Karpas-422 (cell line): ENCODE data around the gene SKAP1. TPM values are rescaled to one million over a fixed set of nuclear protein-coding genes. Genes with fewer than 3 reads are reported as not detected.
"Not testable (repeated sequence)": the region's sequence is repeated elsewhere in the genome, so short reads cannot be mapped to it uniquely, and the experiment has no call there.

Source experiments
- DNase-seq: peaks from one replicate; pipeline ENCODE4 v3.0.0-alpha.2; 2015
- H2AFZ ChIP-seq: fragments of 200-600 bp; sonication (generic); 2 replicates; pipeline ENCODE4 v1.6.1; 2014; ENCODE audit warnings: antibody characterized with exemption, low read length, mixed read lengths
- H3K27ac ChIP-seq: fragments of 200-600 bp; sonication (generic); 2 replicates; pipeline ENCODE4 v1.5.1; 2014; ENCODE audit warnings: mild to moderate bottlenecking, low read length, moderate library complexity
- H3K27me3 ChIP-seq: fragments of 200-600 bp; sonication (generic); 2 replicates; pipeline ENCODE4 v1.6.1; 2014; ENCODE audit warnings: low read length, mixed read lengths
- H3K36me3 ChIP-seq: fragments of 200-600 bp; sonication (generic); 2 replicates; pipeline ENCODE4 v1.6.1; 2014; ENCODE audit warnings: low read length, mixed read lengths; ENCODE audit not compliant: insufficient read depth
- H3K4me1 ChIP-seq: fragments of 200-600 bp; sonication (generic); 2 replicates; pipeline ENCODE4 v1.6.1; 2014; ENCODE audit warnings: mild to moderate bottlenecking, low read length, mixed read lengths
- H3K4me2 ChIP-seq: fragments of 200-600 bp; sonication (generic); 2 replicates; pipeline ENCODE4 v1.6.1; 2014; ENCODE audit warnings: low read length, low read depth, mild to moderate bottlenecking; ENCODE audit not compliant: poor library complexity, severe bottlenecking
- H3K4me3 ChIP-seq: fragments of 200-600 bp; sonication (generic); 2 replicates; pipeline ENCODE4 v1.5.1; 2014; ENCODE audit warnings: mild to moderate bottlenecking, antibody characterized with exemption, low read length, mixed read lengths
- H3K79me2 ChIP-seq: fragments of 200-600 bp; sonication (generic); 2 replicates; pipeline ENCODE4 v1.6.1; 2014; ENCODE audit warnings: mild to moderate bottlenecking, low read length, mixed read lengths
- H3K9ac ChIP-seq: fragments of 200-600 bp; sonication (generic); 2 replicates; pipeline ENCODE4 v1.6.0; 2014; ENCODE audit warnings: low read length
- H3K9me2 ChIP-seq: fragments of 200-600 bp; sonication (generic), shearing (Covaris generic); replicated peaks from 2 replicates; pipeline ENCODE4 v1.6.0; 2014; ENCODE audit warnings: mild to moderate bottlenecking, low read length, moderate library complexity; ENCODE audit not compliant: insufficient read depth
- H3K9me3 ChIP-seq: fragments of 300-700, 200-600 bp; sonication (generic); 2 replicates; pipeline ENCODE4 v1.6.1; 2014; ENCODE audit warnings: low read length, mixed read lengths
- H4K20me1 ChIP-seq: fragments of 200-600 bp; sonication (generic); 2 replicates; pipeline ENCODE4 v1.6.1; 2014; ENCODE audit warnings: mild to moderate bottlenecking, antibody characterized with exemption, low read length, low read depth; ENCODE audit not compliant: insufficient read depth
- total RNA-seq: library from RNA; depleted of rRNA; stranded (reverse); fragments of >200 nt; shearing (Covaris generic); gene quantifications from 2 replicates; pipeline ENCODE4 v1.2.3, GENCODE V29; 2014; ENCODE audit warnings: low replicate concordance

The SKAP1 gene
- total RNA-seq, 1 experiment from 2014 or later: 1.2 TPM

DNA sequence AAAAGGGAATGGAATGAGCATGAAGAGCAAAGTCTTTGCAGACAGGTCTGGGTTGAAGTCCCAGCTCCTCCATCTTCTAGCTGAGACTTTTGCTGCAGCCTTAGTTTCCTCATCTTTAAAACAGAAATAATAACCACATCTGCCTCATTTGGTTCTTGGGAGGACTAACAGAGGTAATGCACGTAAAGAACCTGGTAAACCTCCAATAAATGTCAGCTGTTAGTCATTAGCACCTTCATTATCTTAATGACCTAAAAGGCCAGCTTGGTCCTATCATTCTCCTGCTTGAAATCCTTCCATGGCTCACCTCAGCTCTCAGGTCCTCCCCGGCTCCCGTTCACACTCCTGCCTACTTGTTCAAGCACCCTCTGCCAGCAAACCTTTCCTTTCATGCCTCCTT lies 51.8 kb downstream of the SKAP1 start:
- no peak for DNase-seq
- Histone ChIP-seq H3K9ac (no peak overlapping the region), H3K4me3 (no peak overlapping the region), H3K4me1 (peaks cover 8% of the 10 kb centered on the region), H3K36me3 (no peaks in the 10 kb centered on the region), H3K27me3 (no peaks in the 10 kb centered on the region), H4K20me1 (no peaks in the 10 kb centered on the region), H3K9me3 (no peaks in the 10 kb centered on the region), H3K9me2 (no peaks in the 10 kb centered on the region), H3K27ac (no peak overlapping the region), H3K4me2 (no peak overlapping the region), H3K79me2 (no peaks in the 10 kb centered on the region), H2AFZ (no peak overlapping the region)

DNA sequence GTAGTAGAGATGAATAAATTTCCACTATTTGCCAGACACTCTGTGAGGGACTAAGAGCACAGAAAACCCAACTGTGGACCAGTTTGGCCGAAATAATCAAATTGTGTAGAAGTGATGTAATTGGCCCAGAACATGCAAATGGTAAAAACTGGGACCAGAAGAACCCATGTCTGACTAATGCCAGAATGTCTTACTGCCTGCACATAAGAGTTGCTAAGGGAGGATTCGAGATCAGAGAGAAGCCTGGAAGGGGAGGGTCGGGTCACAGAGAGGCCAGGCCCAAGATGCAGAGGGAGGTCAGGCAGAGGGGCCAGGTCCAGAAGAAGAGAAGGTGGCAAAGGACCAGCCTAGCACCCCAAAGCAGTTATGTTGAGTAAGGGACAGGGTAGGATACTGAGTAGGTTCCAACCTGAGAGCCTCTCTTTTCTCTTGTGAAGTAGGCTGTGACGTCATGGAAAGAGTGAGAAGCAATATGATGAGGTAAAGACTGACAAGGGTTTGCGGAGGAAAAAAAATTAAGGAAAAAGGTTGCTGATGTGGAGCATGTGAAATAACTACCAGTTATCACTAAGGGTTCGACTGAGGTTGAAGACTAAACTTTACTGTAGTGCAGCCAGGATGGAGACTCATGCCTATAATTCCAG lies 53.2 kb downstream of the SKAP1 start:
- H3K9me2 ChIP-seq: no peaks in the 10 kb centered on the region
- H3K27me3 ChIP-seq: no peaks in the 10 kb centered on the region
- H3K9me3 ChIP-seq: no peaks in the 10 kb centered on the region
- no peaks in the 10 kb centered on the region for H4K20me1 ChIP-seq
- no peak overlapping the region for H2AFZ ChIP-seq
- no peak overlapping the region for H3K27ac ChIP-seq
- no peak overlapping the region for H3K4me3 ChIP-seq
- no peak overlapping the region for H3K4me2 ChIP-seq
- H3K79me2 ChIP-seq: no peaks in the 10 kb centered on the region
- DNase-seq: no peak
- H3K4me1 ChIP-seq: no peaks in the 10 kb centered on the region
- no peak overlapping the region for H3K9ac ChIP-seq
- H3K36me3 ChIP-seq: no peaks in the 10 kb centered on the region

- Histone ChIP-seq H3K27ac (no peak overlapping the region), H4K20me1 (no peaks in the 10 kb centered on the region), H3K79me2 (no peaks in the 10 kb centered on the region), H3K9me3 (no peaks in the 10 kb centered on the region), H3K9me2 (no peaks in the 10 kb centered on the region), H2AFZ (no peak overlapping the region), H3K4me3 (no peak overlapping the region), H3K27me3 (no peaks in the 10 kb centered on the region), H3K4me2 (no peak overlapping the region), H3K36me3 (no peaks in the 10 kb centered on the region), H3K4me1 (no peaks in the 10 kb centered on the region), H3K9ac (no peak overlapping the region)
- DNase-seq: no peak
Observed at GRCh38 chr17:48375356-48375755, 54.7 kb downstream of the SKAP1 start.

DNA sequence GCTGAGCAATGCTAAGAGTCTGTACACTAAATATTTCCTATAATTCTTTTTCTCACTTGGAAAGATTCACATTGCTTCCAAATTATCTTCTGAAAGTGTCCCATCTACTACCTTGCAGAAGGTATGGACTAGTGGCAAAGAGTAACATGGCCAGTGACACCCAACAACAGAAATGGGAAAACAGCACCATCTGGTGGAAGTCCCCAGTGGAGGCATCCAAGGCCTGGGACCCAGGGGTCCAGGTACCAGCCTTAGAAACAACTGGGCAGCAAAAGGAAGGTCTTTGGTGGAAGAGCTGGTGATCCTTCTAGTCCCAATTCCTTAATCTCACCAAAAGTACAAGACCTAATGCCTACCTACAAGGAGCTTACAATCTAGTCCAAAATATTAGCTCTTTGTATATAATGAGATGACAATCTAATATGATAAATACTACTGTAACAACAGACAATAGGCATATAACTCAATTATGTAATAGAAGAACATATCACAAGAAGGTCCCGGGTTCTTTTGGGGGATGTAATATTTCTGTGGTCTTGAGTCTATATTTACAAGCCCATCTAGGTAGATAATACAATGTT lies 55.3 kb downstream of the SKAP1 start:
- H3K27me3 ChIP-seq: no peaks in the 10 kb centered on the region
- no peaks in the 10 kb centered on the region for H3K9me2 ChIP-seq
- H3K4me3 ChIP-seq: no peak overlapping the region
- H3K9me3 ChIP-seq: no peaks in the 10 kb centered on the region
- no peak overlapping the region for H3K4me2 ChIP-seq
- no peak overlapping the region for H3K27ac ChIP-seq
- no peaks in the 10 kb centered on the region for H3K36me3 ChIP-seq
- H2AFZ ChIP-seq: no peak overlapping the region
- H4K20me1 ChIP-seq: no peaks in the 10 kb centered on the region
- no peak overlapping the region for H3K9ac ChIP-seq
- H3K79me2 ChIP-seq: no peaks in the 10 kb centered on the region
- DNase-seq: peak; percentile 88
- no peaks in the 10 kb centered on the region for H3K4me1 ChIP-seq

DNA sequence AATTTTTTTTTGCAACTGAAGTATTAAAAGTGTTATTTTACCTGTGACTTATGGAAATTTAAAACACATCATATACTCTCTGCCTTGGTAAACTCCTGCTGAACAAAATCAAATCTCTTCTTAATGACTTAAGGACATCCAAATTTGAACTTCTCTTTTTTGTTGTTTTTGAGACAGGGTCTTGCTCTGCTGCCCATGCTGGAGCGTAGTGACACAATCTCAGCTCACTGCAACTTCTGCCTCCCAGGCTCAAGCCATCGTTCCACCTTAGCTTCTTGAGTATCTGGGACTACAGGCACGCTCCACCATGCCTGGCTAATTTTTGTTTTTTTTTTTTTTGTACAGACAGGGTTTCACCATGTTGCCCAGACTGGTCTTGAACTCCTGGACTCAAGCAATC lies 56.1 kb downstream of the SKAP1 start:
- Histone ChIP-seq H3K4me3 (no peak overlapping the region), H3K27ac (no peak overlapping the region)

GRCh38 chr17:48373130-48373830 lies 56.7 kb downstream of the SKAP1 start:
- no peaks in the 10 kb centered on the region for H3K9me3 ChIP-seq
- H3K9me2 ChIP-seq: no peaks in the 10 kb centered on the region
- DNase-seq: no peak
- no peaks in the 10 kb centered on the region for H4K20me1 ChIP-seq
- no peak overlapping the region for H3K4me2 ChIP-seq
- H2AFZ ChIP-seq: no peak overlapping the region
- no peak overlapping the region for H3K4me3 ChIP-seq
- H3K27ac ChIP-seq: no peak overlapping the region
- no peaks in the 10 kb centered on the region for H3K4me1 ChIP-seq
- no peaks in the 10 kb centered on the region for H3K36me3 ChIP-seq
- H3K79me2 ChIP-seq: no peaks in the 10 kb centered on the region
- H3K27me3 ChIP-seq: no peaks in the 10 kb centered on the region
- H3K9ac ChIP-seq: no peak overlapping the region

More for the DNA sequence above, 56.1 kb downstream of the SKAP1 start:
- Histone ChIP-seq H3K9me3 (no peaks in the 10 kb centered on the region), H4K20me1 (no peaks in the 10 kb centered on the region), H3K36me3 (no peaks in the 10 kb centered on the region), H2AFZ (no peak overlapping the region), H3K27me3 (no peaks in the 10 kb centered on the region), H3K4me2 (no peak overlapping the region), H3K9ac (no peak overlapping the region), H3K4me1 (no peaks in the 10 kb centered on the region), H3K9me2 (no peaks in the 10 kb centered on the region), H3K79me2 (no peaks in the 10 kb centered on the region)
- no peak for DNase-seq

DNA sequence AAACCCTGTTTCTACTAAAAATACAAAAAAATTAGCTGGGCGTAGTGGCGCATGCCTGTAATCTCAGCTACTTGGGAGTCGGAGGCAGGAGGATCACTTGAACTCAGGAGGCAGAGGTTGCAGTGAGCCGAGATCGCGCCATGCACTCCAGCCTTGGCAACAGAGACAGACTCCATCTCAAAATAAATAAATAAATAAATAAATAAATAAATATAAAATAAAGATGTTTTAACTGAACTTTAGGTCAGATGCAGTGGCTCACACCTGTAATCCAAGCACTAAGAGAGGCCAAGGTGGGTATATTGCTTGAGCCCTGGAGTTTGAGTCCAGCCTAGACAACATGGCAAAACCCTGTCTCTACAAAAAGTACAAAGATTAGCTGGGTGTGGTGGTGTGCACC lies 61.0 kb downstream of the SKAP1 start:
- not testable (repeated sequence) for H4K20me1 ChIP-seq, H3K9me3 ChIP-seq, H3K79me2 ChIP-seq, H3K36me3 ChIP-seq, H3K27me3 ChIP-seq, H2AFZ ChIP-seq, H3K9ac ChIP-seq, H3K4me2 ChIP-seq, H3K4me1 ChIP-seq, H3K27ac ChIP-seq, H3K9me2 ChIP-seq, DNase-seq, H3K4me3 ChIP-seq

- no peak overlapping the region for H3K4me3 ChIP-seq
- no peak for DNase-seq
- H3K79me2 ChIP-seq: no peaks in the 10 kb centered on the region
- H3K36me3 ChIP-seq: no peaks in the 10 kb centered on the region
- H3K27ac ChIP-seq: no peak overlapping the region
- no peaks in the 10 kb centered on the region for H3K4me1 ChIP-seq
- H3K4me2 ChIP-seq: no peak overlapping the region
- no peaks in the 10 kb centered on the region for H3K9me3 ChIP-seq
- no peaks in the 10 kb centered on the region for H3K27me3 ChIP-seq
- H4K20me1 ChIP-seq: no peaks in the 10 kb centered on the region
- no peak overlapping the region for H2AFZ ChIP-seq
- no peaks in the 10 kb centered on the region for H3K9me2 ChIP-seq
- H3K9ac ChIP-seq: no peak overlapping the region
Observed at GRCh38 chr17:48368352-48368908, 61.6 kb downstream of the SKAP1 start.
